Glomerular endothelial cell (primary cell): ENCODE measurements around the gene TTLL1. TPM values are rescaled to one million over a fixed set of nuclear protein-coding genes. Genes with fewer than 3 reads are reported as not detected.

Experiments used
- DNase-seq: peaks from one replicate; pipeline ENCODE4 v3.0.0-alpha.2; 2011; ENCODE audit warnings: low read depth, low spot score; ENCODE audit errors: extremely low read depth
- total RNA-seq: library from RNA; depleted of rRNA; stranded (reverse); fragments of >200 nt; gene quantifications from 2 replicates; pipeline ENCODE4 v1.2.3, GENCODE V29; 2015

The TTLL1 gene
- 11.7 and 18.8 TPM in 2 replicates for total RNA-seq

DNA sequence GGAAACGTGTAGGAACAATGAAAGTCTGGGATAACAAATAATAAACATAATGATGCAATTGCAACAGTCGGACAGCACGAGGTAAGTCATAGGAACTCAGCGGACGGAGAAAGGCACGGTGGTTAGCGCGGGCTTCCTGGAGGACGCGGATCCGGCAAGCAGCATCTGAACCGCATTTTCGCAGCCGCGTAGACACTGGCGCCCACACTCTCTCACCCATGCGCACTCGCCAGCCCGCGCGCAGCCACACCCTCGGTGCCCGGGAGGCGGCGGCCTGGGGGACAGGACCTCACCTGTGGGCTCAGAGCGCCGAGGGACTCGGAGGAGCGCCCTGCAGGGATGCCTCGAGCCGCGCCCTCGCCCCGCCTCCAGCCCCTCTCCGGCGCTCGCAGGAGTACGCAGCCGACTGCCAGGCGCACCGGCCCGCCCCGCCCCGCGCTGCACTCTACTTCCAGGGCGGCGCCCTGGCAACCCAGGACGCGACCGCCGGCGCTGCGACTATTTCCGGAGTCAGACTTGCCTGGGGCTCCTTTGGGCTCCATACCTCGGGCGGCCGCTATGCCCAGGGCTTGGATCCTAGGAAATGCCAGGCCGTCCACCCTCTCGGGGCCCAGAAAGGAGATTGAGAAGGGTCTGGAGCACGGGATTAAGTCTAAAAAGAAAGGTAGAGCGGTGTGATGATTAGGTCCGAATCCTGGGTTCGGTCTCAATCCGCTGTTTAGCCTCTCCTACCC lies at the start of gene TTLL1:
Gene TTLL1 (minus strand): TSS at position 408 of the 734 bp plus-strand sequence. CDS start 13,805 bp downstream, outside the sequence.
- no peak for DNase-seq

DNA sequence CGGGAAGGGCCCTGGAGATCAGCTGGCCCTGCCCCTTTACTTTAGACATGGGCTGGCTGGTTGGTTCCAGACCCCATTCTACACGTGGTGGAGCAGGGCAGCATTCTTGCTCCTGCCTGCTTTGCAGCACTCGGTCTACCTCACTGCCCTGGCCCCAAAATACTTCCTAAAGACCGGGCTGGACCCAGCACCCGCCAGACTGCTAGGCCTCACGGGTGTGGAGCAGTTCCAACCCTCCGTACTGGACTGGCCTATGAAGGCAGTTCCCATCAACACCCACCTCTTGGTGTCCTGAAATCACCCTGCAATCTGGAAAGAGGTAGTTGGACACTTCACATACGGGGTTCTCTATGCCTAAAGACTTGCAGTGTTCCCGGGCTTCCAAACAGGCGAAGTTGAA lies 47.6 kb upstream of the TTLL1 start:
- no peak for DNase-seq

GRCh38 chr22:43136255-43136654 lies 47.1 kb upstream of the TTLL1 start:
- no peak for DNase-seq

- no peak for DNase-seq
These were observed 46.4 kb upstream of the TTLL1 start for GRCh38 chr22:43135565-43135964.

GRCh38 chr22:43134553-43134952 lies 45.4 kb upstream of the TTLL1 start:
- DNase-seq, result no peak

GRCh38 chr22:43133401-43133800 lies 44.2 kb upstream of the TTLL1 start:
- DNase-seq, result no peak

DNA sequence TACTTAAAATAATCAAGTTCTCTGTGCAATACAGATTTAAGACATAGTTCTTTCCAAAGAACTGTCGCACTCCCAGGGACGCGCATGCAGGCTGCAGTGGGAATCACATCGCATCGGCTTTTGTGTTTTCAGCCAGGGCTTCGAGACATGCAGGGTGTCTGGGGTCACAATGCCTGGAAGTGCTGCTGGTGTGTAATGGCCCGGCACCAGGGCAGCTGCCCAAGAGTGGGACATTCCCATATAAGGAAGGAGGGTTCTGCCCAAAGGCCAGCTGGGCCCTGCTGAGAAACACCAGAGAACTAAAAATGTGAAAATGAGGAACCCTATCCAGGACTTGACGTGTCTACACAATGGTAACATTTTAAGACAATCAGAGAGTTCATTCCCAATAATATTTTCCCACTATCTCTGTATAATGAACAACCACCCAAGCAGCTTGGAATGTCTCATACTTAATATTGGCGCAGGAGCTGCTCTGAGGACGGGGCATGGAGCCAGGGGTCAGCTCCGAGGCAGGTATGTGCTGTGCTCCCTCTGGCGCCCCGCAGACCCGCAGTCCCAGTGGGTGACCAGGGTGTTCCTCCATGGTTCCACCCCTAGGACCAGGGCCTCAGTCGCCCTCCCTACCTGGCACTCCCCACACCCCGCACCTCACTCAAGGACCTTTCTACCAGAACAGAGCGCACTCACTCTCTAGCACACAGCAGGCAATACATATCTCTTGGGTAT lies 42.7 kb upstream of the TTLL1 start:
- DNase-seq, result no peak

DNA sequence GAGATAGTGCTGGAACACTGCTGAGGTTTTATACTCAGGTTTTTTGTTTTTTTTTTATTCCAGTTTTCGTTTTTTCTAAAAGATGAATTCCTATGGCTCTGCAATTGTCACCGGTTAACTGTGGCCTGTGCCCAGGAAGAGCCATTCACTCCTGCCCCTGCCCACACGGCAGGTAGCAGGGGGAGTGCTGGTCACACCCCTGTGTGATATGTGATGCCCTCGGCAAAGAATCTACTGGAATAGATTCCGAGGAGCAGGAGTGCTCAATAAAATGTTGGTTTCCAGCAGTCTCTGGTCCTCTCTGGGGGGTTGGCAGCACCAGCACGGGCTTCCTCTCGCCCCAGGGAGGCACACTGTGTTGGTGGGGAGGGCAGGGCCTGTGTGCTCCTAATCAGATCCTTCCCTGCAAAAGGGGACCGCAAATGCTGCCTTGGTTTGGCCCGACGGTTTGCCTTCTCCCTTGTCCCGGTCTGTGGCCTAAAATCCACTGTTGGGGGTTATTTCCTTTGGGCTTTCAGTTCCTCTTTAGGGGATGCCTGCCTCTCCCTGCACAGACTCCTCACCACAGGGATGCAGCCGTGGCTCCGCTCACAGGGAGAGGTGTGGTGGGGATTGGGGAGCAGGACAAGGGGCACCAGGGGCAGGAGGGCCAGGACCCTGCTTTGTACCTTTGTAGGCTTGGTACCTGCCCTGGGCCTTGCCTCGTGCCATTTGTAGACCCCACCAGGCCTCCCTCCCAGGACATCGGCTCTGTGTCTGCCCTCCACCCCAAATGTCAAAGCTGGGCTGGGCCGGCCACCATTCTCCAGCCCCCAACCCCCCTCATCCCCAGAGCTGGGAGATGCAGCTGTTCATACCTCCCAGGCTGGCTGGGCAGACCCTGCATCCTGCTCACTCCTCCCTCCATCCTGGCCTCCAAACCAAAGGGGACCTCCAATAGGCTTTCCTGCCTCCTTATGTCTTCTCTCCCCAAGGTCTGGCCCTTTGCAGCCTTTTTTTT lies 40.5 kb upstream of the TTLL1 start:
- no peak for DNase-seq

DNA sequence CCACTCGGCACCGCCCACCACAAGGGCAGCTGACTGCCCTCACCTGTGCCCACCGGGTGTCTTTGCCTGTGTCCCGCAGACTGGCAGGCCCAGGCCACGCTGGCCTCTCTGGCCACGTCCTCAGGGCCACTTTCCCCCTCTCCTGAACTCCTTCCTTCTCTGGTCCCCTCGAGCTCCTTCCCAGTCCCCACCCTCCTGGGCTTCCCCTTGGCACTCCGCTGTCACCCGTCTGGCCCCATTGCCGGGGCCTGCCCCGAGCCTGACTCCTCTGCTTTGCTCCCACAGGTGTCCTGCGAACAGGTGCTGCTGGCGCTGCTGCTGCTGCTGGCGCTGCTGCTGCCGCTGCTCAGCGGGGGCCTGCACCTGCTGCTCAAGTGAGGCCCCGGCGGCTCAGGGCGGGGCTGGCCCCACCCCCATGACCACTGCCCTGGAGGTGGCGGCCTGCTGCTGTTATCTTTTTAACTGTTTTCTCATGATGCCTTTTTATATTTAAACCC lies 39.8 kb upstream of the TTLL1 start:
- DNase-seq, result no peak

GRCh38 chr22:43128116-43128515 lies 38.9 kb upstream of the TTLL1 start:
- no peak for DNase-seq

- no peak for DNase-seq
These were observed 38.1 kb upstream of the TTLL1 start for GRCh38 chr22:43127166-43127908.

- DNase-seq, result no peak
These were observed 37.4 kb upstream of the TTLL1 start for GRCh38 chr22:43126501-43127165.

DNA sequence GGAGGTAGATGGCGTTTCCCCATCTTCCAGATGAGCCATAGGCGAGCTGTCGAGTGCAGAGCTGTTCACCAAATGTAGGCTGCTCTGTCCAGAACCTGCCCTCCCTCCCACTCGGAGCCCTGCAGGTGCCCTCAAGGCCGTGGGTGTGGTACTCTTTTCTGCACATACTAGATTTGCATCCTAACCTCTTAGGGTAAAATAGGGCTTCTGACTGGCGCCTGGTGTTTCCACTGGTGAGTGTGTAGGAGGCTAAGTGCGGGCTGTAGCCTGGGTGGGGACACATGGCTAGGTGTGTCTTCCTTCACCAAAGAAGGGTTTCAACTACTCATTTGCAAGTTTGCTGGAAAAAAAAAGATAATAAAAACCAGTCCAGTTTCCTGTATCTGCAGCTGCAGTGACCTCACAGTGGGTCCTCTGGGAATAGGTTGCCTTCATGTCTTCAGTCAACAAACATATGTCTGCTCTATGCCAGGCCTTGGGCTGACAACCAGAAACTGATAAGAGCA lies 29.8 kb upstream of the TTLL1 start:
- DNase-seq, result no peak

DNA sequence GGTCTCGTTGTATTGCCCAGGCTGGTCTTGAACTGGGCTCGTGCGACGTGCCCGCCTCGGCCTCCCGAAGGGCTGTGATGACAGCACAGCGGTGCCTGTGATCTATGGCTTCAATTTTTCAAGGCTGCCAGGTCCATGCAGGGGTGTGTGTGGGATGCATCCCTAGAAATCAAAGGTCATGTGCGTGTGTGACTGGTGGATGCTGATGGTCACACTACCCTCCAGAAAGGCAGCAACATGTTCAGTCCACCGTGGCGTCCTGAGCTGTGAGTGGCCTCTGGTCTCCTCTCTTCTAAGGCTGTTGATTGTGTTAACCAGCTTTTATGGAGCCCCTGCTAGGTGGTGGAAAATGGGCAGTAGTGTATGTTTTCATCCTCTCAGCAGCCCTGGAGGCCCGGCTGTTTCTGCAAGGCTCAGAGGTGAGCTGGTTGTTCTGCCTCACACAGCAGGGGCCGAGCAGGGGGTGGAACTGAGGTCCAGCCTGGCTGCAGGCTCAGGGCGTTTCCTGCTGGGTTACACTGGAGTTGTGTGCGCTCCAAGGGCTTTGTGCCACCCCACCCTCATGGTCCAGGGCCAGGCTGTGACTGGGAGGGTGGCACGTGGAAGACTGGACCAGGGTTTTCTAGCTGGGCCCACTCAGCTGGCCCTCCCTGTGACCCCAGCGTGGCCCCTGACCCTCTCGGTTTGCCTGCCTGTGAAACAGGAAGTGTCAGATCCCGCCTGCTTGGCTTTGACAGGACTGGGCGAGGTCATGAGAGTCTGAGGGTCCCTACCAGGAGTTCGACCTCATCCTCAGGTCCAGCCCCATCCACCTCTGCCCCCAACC lies 29.0 kb upstream of the TTLL1 start:
- DNase-seq, result no peak

DNA sequence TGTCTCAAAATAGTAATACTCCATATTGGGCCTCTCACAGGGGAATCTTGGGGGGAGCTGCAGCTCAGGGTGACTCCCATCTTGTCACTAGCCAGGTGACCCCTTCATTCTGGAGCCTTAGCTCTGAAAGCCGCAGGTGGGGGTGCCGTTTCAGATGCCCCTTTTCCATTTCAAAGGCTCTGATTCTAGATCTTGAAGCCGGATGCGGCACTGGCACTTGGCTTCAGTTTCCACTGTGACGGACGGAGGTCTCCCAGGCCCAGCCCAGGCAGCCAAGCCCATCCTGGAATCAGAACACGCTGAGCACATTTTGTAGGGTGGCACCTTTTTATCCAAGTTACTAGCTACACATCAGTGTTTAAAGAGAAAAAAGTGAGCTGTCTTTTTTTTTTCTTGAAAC lies 27.7 kb upstream of the TTLL1 start:
- no peak for DNase-seq

GRCh38 chr22:43114958-43115357 lies 25.8 kb upstream of the TTLL1 start:
- DNase-seq, result no peak

DNA sequence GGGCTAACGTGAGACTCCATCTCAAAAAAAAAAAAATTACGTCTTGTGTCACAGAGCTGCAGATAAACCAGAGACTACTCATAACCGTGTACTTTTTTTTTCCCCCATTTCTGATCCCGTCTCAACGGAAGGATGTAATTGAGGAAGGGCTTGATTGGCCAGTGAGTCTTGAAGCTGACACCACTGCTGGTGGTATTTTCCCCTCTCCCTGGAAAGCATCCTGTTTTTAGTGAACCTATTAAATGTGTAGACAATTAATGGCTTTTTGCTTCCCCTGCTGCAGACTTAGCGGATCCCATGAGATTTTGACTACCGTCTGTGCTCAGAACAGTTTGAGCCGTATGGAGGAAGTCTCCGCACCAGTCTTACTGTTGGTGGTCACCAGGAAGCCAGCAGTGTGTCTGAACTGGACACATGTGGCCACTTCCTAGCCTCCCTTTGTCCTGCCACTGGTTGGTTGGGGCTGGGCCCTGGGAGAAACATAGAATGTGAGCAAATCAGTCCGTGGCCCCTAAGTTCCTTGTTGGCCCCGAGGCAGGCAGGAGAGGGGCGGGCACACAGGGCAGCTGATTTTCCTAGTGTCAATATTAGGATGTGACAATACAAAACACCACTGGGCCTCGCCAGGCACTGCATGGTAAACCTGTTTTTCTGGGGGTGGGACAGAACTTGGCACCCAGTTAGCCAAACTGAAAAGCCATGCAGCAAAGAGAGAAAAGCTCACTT lies 24.5 kb upstream of the TTLL1 start:
- DNase-seq, result no peak
